NCI-H526 treated with DMSO at 0.1 percent for 48 hours (cell line): Measurements from ENCODE around the gene CMTM3.

Experiments
- DNase-seq: peaks from one replicate; lab custom pipeline; 2025; lab: John Stamatoyannopoulos, UW

The CMTM3 gene

GRCh38 chr16:66662445-66663194 lies 58.1 kb downstream of the CMTM3 start:
- no peak for DNase-seq
